Glomerular visceral epithelial cell (primary cell): ENCODE data around the gene CTR9.
"Not testable (repeated sequence)": the region's sequence is repeated elsewhere in the genome, so short reads cannot be mapped to it uniquely, and the experiment has no call there.

Source experiments
- DNase-seq: peaks from one replicate; pipeline ENCODE4 v3.0.0-alpha.2; 2016; ENCODE audit errors: extremely low spot score

Gene CTR9

DNA sequence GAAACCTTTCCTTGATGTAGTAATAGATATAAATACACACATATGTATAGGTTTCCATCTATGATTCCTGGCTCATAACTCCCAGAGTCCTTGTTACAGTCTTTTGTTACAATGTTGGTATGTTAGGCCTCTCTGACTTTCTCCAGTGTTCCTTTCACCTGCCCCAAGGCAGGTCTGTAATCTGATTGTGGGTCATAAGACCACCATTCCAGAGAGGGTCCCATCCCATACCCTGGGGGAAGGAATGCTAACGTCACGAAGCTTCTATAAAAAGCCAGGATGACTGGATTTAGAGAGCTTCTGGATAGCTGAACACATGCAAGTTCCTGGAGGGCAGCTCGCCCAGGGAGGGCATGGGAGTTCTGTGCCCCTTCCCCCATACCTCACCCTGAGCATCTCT is 71.4 kb downstream of the CTR9 start:
- not testable (repeated sequence) for DNase-seq

DNA sequence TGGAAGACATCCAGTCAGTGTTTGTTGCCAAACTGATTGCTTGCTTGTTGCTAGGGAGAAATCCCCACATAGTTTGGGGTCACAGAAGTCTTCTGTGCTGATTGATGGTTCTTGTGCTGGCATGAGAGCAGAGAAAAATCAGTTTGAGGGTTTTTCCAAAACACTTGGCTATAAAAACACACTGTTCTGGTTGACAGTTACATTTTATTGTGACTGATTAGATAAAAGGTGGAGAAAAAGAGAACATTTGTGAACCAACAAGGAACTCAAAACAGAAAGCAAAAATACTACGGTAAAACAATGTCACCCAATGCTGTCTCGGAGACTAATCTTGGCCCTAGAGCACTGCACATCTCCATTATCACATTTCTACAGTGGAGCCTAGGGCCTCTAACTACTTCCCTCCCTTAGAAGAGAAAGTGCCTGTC is 72.1 kb downstream of the CTR9 start:
- no peak for DNase-seq

DNA sequence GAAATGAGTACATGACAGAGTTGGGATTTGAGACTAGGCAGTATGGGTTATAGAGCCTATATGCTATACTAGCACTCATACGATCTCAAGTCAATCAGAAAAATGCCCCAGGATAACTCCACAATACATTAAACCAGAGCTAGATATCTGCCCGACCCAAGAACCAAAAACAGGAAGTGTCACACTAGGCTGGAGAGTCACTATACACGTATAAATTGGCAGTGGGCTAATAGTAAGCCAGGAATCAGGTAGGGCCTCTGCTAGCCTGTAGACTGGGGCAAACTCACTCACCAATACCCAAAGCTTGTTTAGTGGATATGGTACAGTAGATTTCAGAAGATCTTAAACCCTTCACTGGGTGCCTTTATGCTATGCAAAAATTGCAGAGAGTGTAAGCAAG is 73.8 kb downstream of the CTR9 start:
- no peak for DNase-seq

DNA sequence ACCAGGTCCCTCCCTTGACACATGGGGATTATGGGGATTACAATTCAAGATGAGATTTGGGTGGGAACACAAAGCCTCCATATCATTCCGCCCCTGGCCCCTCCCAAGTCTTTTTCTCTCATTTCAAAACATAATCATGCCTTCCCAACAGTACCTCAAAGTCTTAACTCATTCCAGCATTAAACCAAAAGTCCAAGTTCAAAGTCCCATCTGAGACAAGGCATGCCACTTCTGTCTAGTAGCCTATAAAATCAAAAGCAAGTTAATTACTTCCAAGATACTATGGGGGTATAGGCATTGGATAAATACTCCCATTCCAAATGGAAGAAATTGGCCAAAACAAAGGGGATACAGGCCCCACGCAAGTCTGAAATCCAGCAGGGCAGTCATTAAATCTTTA is 77.4 kb downstream of the CTR9 start:
- no peak for DNase-seq

DNA sequence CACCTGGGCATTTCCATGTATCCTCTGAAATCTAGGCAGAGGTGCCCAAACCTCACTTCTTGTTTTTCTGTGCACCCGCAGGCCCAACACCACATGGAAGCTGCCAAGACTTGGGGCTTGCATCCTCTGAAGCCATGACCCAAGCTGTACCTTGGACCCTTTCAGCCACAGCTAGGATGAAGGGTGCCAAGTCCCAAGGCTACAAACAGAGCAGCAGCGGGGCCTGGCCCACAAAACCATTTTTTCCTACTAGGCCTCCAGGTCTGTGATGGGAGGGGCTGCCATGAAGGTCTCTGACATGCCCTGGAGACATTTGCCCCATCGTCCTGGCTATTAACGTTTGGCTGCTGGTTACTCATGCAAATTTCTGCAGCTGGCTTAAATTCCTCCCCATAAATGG is 78.1 kb downstream of the CTR9 start:
- DNase-seq = no peak
